ENCODE results near the gene LEKR1. TPM values are rescaled to one million over a fixed set of nuclear protein-coding genes. Genes with fewer than 3 reads are reported as not detected.

The LEKR1 gene
- total RNA-seq, 1 donor from 2014 or later = 3.4 TPM

DNA sequence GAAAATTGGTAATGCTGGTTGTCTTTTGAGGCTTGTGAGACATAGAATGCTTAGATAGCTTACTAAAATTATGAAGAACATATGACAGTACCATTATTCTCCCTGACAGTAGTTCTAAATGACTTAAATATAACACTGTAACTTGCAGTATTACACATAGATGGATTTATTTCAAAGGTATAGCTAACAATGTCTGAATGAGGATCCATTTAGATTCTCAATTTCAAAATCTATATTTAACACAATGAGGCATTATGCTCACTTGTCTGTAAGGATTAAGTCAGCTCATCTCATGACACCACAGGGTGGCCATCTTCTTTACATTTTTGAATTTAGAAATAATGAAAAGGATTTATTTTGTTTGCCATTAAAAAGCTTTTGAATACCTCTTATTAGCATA is 225.4 kb downstream of the LEKR1 start:
- no peaks in the 10 kb centered on the region for H3K4me1 Mint-ChIP-seq
- TF ChIP-seq, protein P1, sequence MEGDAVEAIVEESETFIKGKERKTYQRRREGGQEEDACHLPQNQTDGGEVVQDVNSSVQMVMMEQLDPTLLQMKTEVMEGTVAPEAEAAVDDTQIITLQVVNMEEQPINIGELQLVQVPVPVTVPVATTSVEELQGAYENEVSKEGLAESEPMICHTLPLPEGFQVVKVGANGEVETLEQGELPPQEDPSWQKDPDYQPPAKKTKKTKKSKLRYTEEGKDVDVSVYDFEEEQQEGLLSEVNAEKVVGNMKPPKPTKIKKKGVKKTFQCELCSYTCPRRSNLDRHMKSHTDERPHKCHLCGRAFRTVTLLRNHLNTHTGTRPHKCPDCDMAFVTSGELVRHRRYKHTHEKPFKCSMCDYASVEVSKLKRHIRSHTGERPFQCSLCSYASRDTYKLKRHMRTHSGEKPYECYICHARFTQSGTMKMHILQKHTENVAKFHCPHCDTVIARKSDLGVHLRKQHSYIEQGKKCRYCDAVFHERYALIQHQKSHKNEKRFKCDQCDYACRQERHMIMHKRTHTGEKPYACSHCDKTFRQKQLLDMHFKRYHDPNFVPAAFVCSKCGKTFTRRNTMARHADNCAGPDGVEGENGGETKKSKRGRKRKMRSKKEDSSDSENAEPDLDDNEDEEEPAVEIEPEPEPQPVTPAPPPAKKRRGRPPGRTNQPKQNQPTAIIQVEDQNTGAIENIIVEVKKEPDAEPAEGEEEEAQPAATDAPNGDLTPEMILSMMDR (IDR thresholded peaks at IDR 0.05; ENCODE audit: unreplicated experiment) = no peak
- no peak overlapping the region for H3K4me3 Mint-ChIP-seq
- H3K27ac Mint-ChIP-seq = no peak overlapping the region
- H3K36me3 Mint-ChIP-seq = no peaks in the 10 kb centered on the region
- DNase-seq (ENCODE audit: low spot score in 2 of 2, unreplicated experiment in 2 of 2) = no peak
- no peaks in the 10 kb centered on the region for H3K9me3 Mint-ChIP-seq
- peaks cover 1% of the 10 kb centered on the region for H3K27me3 Mint-ChIP-seq (ENCODE audit: low read depth)

DNA sequence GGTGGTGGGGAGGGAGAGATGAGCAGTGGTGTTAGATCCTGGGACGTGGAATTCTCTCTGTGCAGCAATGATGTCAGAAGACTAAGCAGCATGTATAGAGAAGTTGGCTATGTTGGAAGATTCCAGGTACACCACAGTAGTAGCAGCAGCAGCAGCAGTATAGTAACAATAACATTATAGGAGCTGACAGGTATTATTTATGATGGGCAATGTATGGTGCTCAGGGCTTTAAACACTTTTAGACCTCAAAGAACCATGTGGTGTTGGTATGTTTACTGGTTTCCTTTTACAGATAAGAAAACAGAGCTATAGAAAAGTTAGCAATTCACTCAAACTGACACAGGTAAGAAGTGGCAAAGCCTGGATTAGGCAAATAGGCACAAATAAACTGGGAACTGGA is 229.9 kb downstream of the LEKR1 start:
- Mint-ChIP-seq H3K9me3 (no peaks in the 10 kb centered on the region), H3K27ac (no peak overlapping the region), H3K4me1 (no peaks in the 10 kb centered on the region), H3K36me3 (no peaks in the 10 kb centered on the region), H3K27me3 (ENCODE audit: low read depth) (no peaks in the 10 kb centered on the region), H3K4me3 (no peak overlapping the region)
- no peak for DNase-seq (ENCODE audit: low spot score in 2 of 2, unreplicated experiment in 2 of 2)
- TF ChIP-seq, protein P1 (IDR thresholded peaks at IDR 0.05; ENCODE audit: unreplicated experiment) = no peak

DNA sequence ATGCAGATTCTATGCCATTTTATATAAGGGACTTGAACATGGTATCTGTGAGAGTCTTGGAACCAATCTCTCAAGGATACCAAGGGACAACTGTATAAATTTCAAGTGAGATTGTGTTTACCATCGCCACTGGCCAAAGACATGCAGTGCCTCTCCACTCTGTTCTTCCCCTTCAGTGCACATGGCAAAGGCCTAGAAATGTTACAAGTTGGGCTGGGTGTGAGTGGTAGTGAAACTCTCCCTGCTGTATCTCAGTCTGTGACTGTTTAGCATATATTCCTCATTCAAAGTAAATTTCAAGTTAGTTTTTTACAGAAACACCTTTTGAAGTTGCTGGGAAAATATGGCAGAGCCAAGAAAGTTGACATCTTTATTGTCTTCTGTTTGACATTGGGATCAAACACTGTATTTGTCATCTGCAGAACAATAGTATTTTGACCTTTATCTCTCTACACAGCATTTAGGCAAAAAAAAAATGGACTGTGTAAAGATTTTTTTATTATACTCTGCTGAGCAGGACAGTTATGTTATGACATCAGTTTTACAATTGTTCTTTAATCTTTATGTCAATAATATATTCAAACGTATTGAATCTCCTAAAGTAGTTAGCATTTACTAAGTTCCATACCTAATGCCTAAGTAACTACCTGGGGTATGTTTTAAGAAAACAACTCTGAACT is 232.4 kb downstream of the LEKR1 start:
- no peaks in the 10 kb centered on the region for H3K36me3 Mint-ChIP-seq
- TF ChIP-seq, protein P1 (IDR thresholded peaks at IDR 0.05; ENCODE audit: unreplicated experiment) = no peak
- H3K27ac Mint-ChIP-seq = no peak overlapping the region
- H3K27me3 Mint-ChIP-seq (ENCODE audit: low read depth) = no peaks in the 10 kb centered on the region
- no peak overlapping the region for H3K4me3 Mint-ChIP-seq
- no peaks in the 10 kb centered on the region for H3K9me3 Mint-ChIP-seq
- no peaks in the 10 kb centered on the region for H3K4me1 Mint-ChIP-seq
- no peak for DNase-seq (ENCODE audit: low spot score in 2 of 2, unreplicated experiment in 2 of 2)

DNA sequence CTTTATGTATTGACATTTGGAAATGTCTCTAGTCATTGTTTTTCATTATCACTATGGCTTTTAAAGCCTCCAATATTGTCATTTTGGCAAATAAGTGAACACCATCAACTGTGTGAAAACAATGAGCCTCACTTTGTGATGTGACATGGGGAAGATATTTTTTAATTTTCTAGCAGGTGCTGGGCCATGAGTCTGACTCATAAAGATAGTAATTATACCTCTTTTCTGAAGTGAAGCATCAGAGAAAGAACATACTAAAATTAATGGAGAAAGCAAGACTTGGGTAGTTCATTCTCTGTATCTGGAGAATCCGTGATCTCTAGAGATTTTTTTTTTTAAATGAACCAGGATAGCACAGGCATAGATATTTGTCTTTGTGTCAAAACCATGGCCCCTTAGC is 233.0 kb downstream of the LEKR1 start:
- Mint-ChIP-seq H3K36me3 (no peaks in the 10 kb centered on the region), H3K4me1 (peaks cover 2% of the 10 kb centered on the region), H3K27ac (no peak overlapping the region), H3K4me3 (no peak overlapping the region), H3K9me3 (no peaks in the 10 kb centered on the region), H3K27me3 (ENCODE audit: low read depth) (no peaks in the 10 kb centered on the region)
- DNase-seq (ENCODE audit: low spot score in 2 of 2, unreplicated experiment in 2 of 2) = no peak
- TF ChIP-seq, protein P1 (IDR thresholded peaks at IDR 0.05; ENCODE audit: unreplicated experiment) = no peak

DNA sequence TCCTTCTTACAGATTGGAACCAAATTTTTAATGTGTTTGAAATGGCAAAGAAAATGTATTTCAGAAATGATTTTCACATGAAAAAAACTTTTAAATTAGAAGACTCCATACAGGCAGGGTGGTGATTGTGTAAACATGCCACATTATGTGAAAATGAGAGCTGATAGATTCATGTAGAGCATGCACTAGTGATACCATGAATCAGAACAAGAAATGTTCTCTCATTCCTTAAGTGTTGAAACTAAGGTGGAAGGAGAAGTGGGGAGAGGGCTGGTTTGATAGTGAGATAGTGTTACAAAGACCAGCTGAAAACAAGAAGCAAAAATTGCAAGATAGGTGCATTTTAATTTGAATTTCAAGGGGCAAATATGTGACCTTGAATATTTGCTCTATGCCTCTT is 233.5 kb downstream of the LEKR1 start:
- Mint-ChIP-seq H3K4me1 (peaks cover 6% of the 10 kb centered on the region), H3K36me3 (no peaks in the 10 kb centered on the region), H3K4me3 (no peak overlapping the region), H3K9me3 (no peaks in the 10 kb centered on the region), H3K27ac (no peak overlapping the region), H3K27me3 (ENCODE audit: low read depth) (no peaks in the 10 kb centered on the region)
- DNase-seq (ENCODE audit: low spot score in 2 of 2, unreplicated experiment in 2 of 2) = no peak
- TF ChIP-seq, protein P1 (IDR thresholded peaks at IDR 0.05; ENCODE audit: unreplicated experiment) = no peak

DNA sequence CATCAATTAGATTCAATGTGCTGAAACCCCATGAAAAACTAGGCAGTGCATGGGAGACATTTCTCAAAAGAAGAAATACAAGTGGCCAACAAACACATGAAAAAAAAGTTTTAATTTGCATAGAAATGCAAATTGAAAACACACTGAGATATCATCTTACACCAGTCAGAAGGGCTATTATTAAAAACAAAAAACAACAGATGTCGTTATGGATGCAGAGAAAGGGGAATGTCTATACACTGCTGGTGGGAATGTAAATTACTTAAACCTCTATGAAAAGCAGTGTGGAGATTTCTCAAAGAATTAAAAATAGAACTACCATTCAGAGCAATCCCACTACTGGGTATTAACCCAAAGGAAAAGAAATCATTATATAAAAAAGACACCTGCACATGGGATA is 235.1 kb downstream of the LEKR1 start:
- no peak overlapping the region for H3K4me3 Mint-ChIP-seq
- no peaks in the 10 kb centered on the region for H3K27me3 Mint-ChIP-seq (ENCODE audit: low read depth)
- TF ChIP-seq, protein P1 (IDR thresholded peaks at IDR 0.05; ENCODE audit: unreplicated experiment) = no peak
- H3K4me1 Mint-ChIP-seq = peaks cover 6% of the 10 kb centered on the region
- no peak overlapping the region for H3K27ac Mint-ChIP-seq
- no peaks in the 10 kb centered on the region for H3K9me3 Mint-ChIP-seq
- no peak for DNase-seq (ENCODE audit: low spot score in 2 of 2, unreplicated experiment in 2 of 2)
- no peaks in the 10 kb centered on the region for H3K36me3 Mint-ChIP-seq
